Mucosa of gallbladder (tissue), 1 donor: Measurements from ENCODE around the gene NRM. TPM values are rescaled to one million over a fixed set of nuclear protein-coding genes. Genes with fewer than 3 reads are reported as not detected.
"Not testable (repeated sequence)": the region's sequence is repeated elsewhere in the genome, so short reads cannot be mapped to it uniquely, and the experiment has no call there.

ENCODE experiments used
- DNase-seq: peaks from one replicate; pipeline ENCODE4 v3.0.0-alpha.2; 2020; ENCODE audit warnings: low spot score
- total RNA-seq: library from RNA; stranded (reverse); gene quantifications from one replicate; pipeline ENCODE4 v1.2.1, GENCODE V29; 2021
- donor health status: DM: no; HTN: no; CAD: no.

The NRM gene
- 7.7 TPM for total RNA-seq

- peak; percentile 86 for DNase-seq
Observed at GRCh38 chr6:30690403-30691207, at the start of gene NRM. Gene NRM, minus strand, starts transcription at chr6:30690984. Its CDS starts 10 bp downstream, at chr6:30690974.

- no peak for DNase-seq
Observed at GRCh38 chr6:30740540-30740870, 49.7 kb upstream of the NRM start.

GRCh38 chr6:30738532-30738931 is 47.7 kb upstream of the NRM start:
- no peak for DNase-seq

- no peak for DNase-seq
Observed at GRCh38 chr6:30735668-30736314, 45.0 kb upstream of the NRM start.

- DNase-seq = no peak
Observed at GRCh38 chr6:30732237-30732943, 41.6 kb upstream of the NRM start.

GRCh38 chr6:30730601-30731435 is 40.0 kb upstream of the NRM start:
- DNase-seq = peak; percentile 78

- no peak for DNase-seq
Observed at GRCh38 chr6:30727920-30728553, 37.3 kb upstream of the NRM start.

- no peak for DNase-seq
Observed at GRCh38 chr6:30726506-30727413, 36.0 kb upstream of the NRM start.

- DNase-seq = no peak
Observed at GRCh38 chr6:30725713-30726505, 35.1 kb upstream of the NRM start.

- no peak for DNase-seq
Observed at GRCh38 chr6:30724906-30725667, 34.3 kb upstream of the NRM start.

GRCh38 chr6:30723843-30724741 is 33.3 kb upstream of the NRM start:
- DNase-seq = not testable (repeated sequence)

GRCh38 chr6:30723159-30723842 is 32.5 kb upstream of the NRM start:
- DNase-seq = not testable (repeated sequence)

GRCh38 chr6:30722280-30723112 is 31.7 kb upstream of the NRM start:
- DNase-seq = peak; percentile 88

- not testable (repeated sequence) for DNase-seq
Observed at GRCh38 chr6:30722025-30722279, 31.2 kb upstream of the NRM start.

- DNase-seq = peak; percentile 93
Observed at GRCh38 chr6:30721198-30722024, 30.6 kb upstream of the NRM start.
